SK-N-MC (cell line): ENCODE data around the gene MLF2.

Source experiments
- EZH2 ChIP-seq: fragments of 200-600 bp; sonication (generic); IDR thresholded peaks from one replicate; pipeline ENCODE4 v1.6.1; 2017; ENCODE audit warnings: antibody characterized with exemption
- FOXP2 ChIP-seq: optimal IDR thresholded peaks from 2 replicates; pipeline ENCODE3; 2011; ENCODE audit warnings: mild to moderate bottlenecking, moderate library complexity; ENCODE audit not compliant: insufficient read depth; ENCODE audit errors: extremely low read length, control extremely low read depth
- POLR2AphosphoS5 ChIP-seq: IDR thresholded peaks from 2 replicates; pipeline ENCODE4 v1.6.1; 2012; ENCODE audit warnings: mild to moderate bottlenecking, low read depth, low read length, borderline replicate concordance

- TF ChIP-seq EZH2 (no peak), POLR2AphosphoS5 (no peak), FOXP2 (no peak)
These were observed 1.5 kb upstream of the MLF2 start for GRCh38 chr12:6754411-6754810.
